UCSD-AML1 (cell line): ENCODE measurements around the gene CCDC12.
"Not testable (repeated sequence)": the region's sequence is repeated elsewhere in the genome, so short reads cannot be mapped to it uniquely, and the experiment has no call there.

ENCODE experiments used
- DNase-seq: peaks from one replicate; lab custom pipeline; 2025; ENCODE audit not compliant: unreplicated experiment; lab: John Stamatoyannopoulos, UW

Gene CCDC12

DNA sequence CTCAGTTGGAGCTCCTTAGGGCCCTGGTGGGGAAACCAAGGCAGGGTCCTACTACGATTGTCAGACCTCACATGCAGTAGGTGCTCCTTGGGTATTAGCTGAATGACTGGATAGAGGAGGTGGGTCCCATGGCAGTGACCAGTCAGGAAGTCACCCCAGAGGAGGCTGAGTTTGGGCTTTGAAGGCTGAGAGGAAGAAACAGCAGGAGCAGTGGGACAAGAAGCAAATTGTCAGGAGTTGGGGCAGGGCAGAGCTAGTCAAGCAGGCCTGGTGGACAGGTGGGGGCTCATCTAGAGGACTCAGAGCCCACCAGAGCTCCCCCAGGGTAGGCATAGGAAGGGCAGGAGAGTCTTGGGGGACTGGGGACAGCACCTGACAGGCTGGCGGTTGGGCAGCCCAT lies 6.0 kb upstream of the CCDC12 start:
- DNase-seq: no peak

GRCh38 chr3:46981932-46982471 lies 5.5 kb upstream of the CCDC12 start:
- peak; percentile 68 for DNase-seq

- DNase-seq: no peak
These were observed 3.5 kb upstream of the CCDC12 start for GRCh38 chr3:46979958-46980497.

DNA sequence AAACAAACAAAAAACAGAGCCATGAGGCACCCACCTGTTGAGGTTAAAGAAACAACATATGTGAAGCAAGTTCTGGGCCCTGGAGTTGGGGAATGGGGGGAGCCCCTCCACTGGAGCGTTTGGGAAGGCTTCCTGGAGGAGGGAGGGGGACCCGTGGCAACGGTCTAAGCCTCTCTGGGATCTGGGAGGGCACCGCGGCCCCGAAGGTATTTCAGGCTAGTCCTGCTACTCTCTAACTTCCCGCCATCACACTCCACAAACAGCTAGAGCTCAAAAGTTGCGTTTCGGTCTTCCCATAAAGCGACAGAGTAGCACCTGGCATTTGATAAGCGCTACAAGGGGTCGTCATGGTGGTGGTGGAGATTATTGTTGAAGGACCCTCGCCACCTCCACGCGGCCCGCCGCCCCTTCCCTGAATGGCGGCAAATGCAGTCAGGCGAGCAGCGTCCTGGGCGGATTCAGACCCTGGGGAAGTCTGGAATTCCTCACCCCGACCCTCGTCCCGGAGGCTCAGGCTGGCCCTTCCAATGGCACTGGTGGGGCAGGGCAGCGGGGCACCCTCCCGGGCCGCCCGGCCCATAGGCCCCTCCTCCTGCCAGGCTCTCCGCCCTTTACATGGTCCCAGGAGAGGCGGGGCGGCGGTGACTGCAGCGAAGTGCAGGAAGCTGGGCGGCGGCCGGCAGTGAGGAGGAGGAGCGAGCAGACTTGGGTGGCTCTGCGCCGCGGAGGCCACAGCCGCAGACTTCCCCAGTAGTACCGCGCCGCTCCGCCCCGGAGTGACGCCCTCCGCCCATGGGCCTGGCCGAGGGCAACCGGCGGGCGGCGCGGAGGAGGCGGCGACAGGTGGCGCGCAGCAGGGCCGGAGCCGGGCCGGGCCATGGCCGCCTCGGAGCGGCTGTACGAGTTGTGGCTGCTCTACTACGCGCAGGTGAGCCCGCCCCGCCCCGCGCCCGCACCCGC lies 2.7 kb upstream of the CCDC12 start, which contains the start of gene NBEAL2:
Gene NBEAL2 (plus strand): TSS at position 682 of the 960 bp plus-strand sequence. CDS start 196 bp downstream, at position 878.
- DNase-seq: peak; percentile 96

DNA sequence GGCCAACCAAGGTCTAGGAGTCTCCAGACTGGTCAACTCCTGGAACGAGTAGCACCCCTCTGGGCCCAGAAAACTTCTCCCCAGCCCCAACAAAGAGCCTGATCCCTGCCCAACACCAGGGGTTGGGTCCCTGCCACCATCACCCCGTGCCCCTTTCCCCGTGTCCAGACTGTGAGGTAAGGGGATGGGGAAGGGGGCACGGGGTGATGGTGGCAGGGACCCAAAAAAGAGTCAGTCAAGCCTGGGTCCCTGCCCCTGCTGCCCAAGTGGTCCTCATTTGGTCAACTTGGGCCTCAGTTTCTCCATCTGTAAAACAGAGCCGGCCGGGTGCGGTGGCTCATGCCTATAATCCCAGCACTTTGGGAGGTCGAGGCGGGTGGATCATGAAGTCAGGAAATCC lies 1.8 kb upstream of the CCDC12 start:
- no peak for DNase-seq

GRCh38 chr3:46977811-46978195 lies 1.3 kb upstream of the CCDC12 start:
- DNase-seq: no peak

DNA sequence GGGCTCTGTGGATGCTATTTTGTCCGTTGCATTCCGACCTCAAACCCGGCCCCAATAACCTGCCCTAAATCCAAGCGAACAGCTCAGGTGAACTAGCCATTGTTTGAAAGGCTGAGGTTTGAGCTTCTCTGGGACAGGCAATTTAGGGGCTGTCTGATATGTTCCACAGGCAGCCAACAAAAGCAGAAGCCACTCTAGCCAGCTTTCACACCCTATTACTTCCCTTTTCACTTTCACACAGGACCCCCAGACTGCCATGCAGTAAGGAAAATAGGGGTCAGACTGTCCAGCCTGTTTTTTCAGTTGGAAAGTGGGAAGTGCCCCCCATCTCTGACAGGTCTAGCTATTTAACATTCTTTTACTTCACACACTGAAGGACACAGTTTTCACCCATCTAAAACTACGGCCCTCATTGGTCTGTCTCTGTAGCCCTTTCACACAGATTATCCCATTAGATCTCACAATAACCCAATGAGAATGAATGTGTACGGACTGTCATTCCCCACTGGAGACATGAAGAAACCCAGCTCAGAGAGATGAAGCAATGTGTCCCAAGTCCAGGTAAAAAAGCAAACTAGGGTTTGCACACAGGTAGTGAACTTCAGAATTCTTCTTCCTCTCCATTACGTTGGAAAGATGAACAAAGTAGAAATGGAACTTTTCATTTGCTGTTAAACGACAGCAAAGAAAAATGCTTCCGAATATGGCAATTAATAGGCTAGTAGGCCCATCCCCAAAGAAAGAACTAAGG lies 1.9 kb downstream of the CCDC12 start:
- DNase-seq: no peak

DNA sequence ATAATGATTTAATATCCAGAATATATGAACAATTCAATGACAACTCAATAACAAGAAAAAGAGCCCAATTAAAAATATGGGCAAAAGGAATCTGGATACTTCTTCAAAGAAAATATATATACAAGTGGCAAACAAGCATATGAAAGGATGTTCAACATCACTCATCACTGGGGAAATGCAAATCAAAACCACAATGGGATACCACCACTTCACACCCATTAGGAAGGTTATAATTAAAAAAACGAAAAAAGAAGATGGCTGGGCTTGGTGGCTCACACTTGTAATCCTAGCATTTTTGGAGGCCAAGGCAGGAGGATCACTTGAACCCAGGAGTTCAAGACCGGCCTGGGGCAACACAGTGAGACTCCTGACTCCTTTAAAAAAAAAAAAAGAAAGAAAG lies 4.1 kb downstream of the CCDC12 start:
- no peak for DNase-seq

GRCh38 chr3:46971742-46972141 lies 4.8 kb downstream of the CCDC12 start:
- no peak for DNase-seq

DNA sequence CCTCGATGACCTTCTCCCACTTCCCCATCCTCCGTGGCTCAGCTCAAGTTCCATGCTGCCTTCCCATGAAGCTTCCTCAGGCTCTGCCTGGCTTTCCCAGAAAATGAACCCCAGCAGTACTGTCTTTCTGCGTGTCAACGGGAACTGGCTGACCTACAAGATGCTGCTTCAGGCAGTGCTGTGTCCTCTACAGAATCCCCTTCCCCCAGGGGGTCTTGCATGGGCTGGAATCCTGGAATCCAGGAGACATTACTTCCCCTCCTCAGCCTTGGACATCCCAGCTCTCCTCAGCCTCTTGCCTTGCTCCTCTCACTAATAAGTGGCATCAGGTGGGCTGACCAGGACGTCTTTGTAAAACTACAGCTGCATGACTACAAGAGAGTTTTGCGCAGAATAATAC lies 5.4 kb downstream of the CCDC12 start:
- no peak for DNase-seq

DNA sequence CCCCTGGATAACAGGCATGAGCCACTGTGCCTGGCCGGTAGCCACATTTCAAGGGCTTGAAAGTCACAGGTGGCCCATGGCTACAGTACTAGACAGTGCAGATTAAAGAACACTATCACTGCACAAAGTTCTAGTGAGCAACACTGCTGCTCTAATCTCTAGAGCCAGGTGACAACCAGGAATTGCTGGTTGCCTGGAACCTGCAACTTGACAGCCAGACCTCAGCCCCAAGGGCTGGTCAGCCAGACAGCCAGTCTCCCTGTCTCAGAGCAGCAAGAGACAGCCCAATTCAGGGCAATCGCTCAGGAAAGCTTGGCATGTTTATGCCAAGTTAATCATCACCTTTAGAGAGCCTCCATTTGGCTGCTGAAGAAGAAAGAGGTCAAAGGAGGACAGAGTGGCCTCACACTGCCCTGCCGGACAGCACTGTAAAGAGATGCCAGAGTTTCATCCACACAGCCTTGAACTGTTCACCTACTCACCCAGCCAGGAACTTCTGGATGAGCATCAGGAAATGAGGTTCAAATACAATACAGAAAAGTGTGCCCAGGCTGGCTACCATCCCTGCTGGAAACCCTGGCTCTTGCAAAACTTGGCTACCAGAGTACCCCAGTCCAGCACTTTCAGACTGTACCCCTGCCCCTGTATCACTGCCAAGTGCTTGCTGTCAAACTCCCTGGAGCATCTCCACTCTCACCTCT lies 6.0 kb downstream of the CCDC12 start:
- no peak for DNase-seq

DNA sequence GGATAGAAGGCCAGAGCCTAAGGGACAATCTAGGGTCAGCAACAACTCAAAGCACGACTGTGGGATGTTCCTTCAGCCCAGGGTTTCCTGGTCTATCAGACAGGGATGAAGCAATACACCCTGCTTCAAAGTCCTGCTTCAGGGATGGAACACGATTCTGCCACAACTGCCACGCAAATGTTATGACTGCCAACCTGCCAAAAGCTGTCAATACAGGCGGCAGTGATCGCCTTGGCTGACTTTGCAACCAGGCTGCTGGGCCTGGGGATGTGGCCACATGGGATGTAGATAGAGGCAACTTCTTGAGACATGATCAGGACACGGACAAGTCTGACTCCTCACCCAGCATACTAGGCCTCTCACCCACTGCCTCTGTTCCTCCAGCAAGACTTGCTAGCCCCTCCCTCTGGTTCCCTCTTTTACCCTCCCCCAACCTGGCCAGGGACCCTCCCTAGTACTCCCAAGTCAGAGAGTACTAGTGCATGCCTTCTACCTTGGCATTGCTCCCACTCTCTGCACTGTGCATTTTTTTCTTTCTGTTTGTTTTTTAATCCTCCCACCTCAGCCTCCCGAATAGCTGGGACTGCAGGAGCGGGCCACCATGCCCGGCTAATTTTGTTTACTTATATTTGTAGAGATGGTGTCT lies 7.6 kb downstream of the CCDC12 start:
- no peak for DNase-seq

GRCh38 chr3:46966811-46967210 lies 9.7 kb downstream of the CCDC12 start:
- no peak for DNase-seq

GRCh38 chr3:46965151-46965550 lies 11.4 kb downstream of the CCDC12 start:
- peak; percentile 57 for DNase-seq

DNA sequence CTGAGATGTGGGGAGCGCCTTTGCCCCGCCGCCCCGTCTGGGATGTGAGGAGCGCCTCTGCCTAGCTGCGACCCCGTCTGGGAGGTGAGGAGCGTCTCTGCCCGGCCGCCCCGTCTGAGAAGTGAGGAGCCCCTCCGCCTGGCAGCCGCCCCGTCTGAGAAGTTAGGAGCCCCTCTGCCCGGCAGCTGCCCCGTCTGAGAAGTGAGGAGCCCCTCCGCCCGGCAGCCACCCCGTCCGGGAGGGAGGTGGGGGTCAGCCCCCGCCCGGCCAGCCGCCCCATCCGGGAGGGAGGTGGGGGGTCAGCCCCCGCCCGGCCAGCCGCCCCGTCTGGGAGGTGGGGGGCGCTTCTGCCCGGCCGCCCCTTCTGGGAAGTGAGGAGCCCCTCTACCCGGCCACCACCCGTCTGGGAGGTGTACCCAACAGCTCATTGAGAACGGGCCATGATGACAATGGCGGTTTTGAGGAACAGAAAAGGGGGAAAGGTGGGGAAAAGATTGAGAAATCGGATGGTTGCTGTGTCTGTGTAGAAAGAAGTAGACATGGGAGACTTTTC lies 12.4 kb downstream of the CCDC12 start:
- not testable (repeated sequence) for DNase-seq

DNA sequence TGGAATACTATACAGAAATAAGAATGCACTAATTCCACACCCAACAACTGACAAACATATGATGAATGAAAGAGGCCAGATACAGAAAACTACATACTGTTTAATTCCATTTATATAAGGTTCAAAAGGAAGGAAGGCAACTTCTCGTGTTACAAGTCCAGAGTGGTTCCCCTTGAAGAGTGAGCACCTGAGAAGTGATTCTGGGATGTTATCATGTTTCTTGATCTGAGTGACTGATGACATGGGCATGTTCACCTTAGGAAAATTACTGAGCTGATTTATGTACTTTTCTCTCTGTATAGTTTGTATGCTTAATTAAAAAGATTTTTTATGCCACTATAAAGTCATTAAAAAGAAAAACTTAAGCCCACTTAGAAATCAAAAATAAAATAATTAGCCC lies 13.6 kb downstream of the CCDC12 start:
- DNase-seq: no peak

- DNase-seq: no peak
These were observed 14.1 kb downstream of the CCDC12 start for GRCh38 chr3:46962427-46962826.

- no peak for DNase-seq
These were observed 15.7 kb downstream of the CCDC12 start for GRCh38 chr3:46960835-46961234.

DNA sequence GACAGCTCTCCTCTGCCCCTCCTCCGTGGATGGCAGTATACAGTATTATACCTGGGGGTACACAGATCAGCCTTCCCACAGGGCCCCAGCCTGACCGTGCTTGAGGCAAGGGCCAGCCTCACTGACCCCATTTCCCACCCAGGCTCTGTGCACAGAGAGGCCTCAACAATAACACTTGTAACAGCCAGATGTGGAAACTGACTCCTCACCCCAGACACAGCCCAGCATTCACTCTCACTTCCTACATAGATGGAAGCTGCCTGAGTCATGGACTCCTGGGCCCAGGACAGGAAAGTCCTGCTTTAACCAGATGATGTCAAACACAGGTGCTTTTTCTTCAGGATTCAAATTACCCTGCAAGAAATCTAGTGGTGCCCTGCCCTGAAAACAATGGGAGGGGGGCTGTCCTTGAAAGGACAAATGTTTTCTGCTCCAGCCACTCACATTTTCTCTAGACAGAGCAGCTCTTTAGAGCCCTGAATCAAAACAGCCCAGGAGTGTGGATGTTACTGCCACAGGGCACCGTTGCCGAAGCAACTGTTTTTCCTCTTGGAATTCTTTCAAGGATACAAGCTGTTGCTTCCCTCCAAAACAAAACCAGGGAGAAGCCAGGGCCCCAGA lies 16.4 kb downstream of the CCDC12 start:
- DNase-seq: no peak

GRCh38 chr3:46959161-46959511 lies 17.4 kb downstream of the CCDC12 start:
- DNase-seq: no peak
